Thyroid gland (tissue), 4 donors: ENCODE data around the gene SLC25A26.

Source experiments
- POLR2A ChIP-seq, 2 donors: fragments of 450-650 bp; IDR thresholded peaks; one replicate each; pipeline ENCODE4 v1.6.1; 2017; ENCODE audit warnings: antibody characterized with exemption in 2 of 2, mild to moderate bottlenecking in 2 of 2, moderate library complexity in 1 of 2
- TF ChIP-seq, protein P1 (sequence below), 6 experiments: fragments of 200-600 bp in 3 of 6; fragments of 450-650 bp in 3 of 6; sonication (generic) in 3 of 6; IDR thresholded peaks; one replicate each; pipeline ENCODE4 v1.5.1; 2016 to 2019; ENCODE audit warnings: antibody characterized with exemption in 6 of 6, mild to moderate bottlenecking in 2 of 6, inconsistent platforms in 1 of 6, moderate library complexity in 1 of 6

DNA sequence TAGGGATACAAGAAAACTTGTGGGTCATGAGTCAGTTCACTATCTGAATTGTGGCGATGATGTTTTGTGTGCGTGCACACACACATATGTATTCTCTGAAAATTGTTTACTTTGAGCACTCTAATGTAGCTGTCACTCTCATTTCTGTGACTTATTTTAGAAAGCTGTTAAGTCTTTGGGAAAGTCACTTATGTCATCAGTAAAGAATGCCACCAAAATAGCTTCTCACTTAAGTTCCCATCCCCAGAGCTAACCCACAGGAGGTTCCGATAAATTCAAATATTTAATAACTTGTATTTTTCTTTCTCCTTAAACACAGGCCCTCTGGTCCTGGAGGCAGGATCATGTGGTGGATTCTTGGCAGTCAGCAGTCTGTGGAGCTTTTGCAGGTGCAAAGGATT is 141.7 kb downstream of the SLC25A26 start:
- TF ChIP-seq, protein P1, sequence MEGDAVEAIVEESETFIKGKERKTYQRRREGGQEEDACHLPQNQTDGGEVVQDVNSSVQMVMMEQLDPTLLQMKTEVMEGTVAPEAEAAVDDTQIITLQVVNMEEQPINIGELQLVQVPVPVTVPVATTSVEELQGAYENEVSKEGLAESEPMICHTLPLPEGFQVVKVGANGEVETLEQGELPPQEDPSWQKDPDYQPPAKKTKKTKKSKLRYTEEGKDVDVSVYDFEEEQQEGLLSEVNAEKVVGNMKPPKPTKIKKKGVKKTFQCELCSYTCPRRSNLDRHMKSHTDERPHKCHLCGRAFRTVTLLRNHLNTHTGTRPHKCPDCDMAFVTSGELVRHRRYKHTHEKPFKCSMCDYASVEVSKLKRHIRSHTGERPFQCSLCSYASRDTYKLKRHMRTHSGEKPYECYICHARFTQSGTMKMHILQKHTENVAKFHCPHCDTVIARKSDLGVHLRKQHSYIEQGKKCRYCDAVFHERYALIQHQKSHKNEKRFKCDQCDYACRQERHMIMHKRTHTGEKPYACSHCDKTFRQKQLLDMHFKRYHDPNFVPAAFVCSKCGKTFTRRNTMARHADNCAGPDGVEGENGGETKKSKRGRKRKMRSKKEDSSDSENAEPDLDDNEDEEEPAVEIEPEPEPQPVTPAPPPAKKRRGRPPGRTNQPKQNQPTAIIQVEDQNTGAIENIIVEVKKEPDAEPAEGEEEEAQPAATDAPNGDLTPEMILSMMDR (IDR thresholded peaks at IDR 0.05) = no peak
- TF ChIP-seq POLR2A (IDR thresholded peaks at IDR 0.05) = no peak
